Daoy (cell line): ENCODE results near the gene CCDC9B. TPM values are rescaled to one million over a fixed set of nuclear protein-coding genes. Genes with fewer than 3 reads are reported as not detected.

Experiments used
- DNase-seq: peaks from one replicate; pipeline ENCODE4 v3.0.0-alpha.2; 2015; ENCODE audit warnings: low read depth
- total RNA-seq: library from RNA; depleted of rRNA; stranded (reverse); fragments of >200 nt; shearing (Covaris generic); gene quantifications from 2 replicates; pipeline ENCODE4 v1.2.3, GENCODE V29; 2014

Gene CCDC9B
- total RNA-seq, 1 experiment from 2014 or later: 6.1 TPM

DNA sequence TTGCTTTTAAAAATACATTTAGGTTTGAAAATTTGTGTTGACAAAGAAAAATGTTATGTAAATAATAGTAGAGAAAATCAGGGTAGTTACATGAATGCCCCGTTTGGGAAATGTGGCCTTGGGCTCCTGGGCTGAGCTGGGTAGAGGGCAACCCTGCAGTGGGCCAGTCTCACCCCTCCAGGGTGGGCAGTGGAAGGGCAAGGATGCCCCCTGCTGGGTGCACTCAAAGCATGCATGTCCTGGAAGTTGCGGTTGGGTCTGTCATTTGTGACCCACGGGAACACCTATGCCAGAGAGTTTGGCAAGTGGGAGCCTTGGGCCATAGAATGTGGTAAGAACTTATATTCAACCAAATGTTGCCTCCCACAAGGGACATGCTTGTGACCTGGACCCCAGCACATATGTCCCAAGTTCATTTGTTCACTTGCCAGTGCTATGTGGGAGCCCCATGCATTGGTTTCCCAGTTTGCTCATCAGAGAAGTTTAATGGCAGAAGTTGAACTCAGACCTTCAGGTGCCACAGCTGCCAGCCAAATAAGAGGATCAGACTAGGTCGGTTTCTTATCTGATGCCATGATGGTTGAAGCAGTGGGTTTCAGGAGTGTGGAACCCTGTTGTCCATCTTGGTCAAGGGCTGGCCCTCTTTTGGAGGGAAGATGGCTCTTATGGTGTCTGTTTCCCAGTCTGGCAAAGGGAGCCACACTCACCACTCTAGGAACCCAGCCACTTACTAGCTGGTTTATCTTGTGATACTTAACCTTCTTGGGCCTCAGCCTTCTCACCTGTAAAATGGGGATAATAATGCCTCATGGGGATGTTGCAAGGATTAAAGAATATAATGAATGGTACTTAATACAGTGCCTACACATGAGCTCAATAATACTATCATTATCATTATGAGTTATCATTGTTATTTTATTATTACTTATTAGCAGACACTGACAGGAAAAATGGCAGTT, 30.5 kb downstream of the CCDC9B start:
- DNase-seq: peak; percentile 69

DNA sequence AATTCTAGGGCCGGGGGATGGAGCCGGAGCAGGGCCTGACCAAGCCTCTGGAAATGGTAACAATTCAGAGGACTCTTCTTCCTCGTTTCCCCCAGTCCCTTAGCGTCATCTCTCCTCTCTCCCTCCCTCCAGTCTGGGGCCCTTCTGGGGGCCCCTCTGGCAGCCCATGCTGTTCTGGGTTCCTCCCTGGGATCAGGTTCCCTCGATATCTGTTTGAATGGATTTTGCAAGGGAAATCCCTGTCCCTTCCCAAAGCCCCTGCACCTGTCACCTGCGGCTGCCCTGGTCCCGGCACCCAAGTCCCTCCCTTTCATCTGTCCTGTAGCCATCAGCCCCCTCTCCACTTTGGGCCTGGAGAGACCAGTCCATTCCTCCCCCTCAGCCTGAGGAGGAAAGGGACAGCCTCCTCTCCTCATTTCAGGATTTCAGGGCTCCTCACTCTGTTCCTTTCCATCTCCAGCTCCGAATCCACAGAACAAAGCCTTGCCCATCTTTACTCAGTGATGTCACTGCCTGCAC, 31.3 kb downstream of the CCDC9B start:
- no peak for DNase-seq

DNA sequence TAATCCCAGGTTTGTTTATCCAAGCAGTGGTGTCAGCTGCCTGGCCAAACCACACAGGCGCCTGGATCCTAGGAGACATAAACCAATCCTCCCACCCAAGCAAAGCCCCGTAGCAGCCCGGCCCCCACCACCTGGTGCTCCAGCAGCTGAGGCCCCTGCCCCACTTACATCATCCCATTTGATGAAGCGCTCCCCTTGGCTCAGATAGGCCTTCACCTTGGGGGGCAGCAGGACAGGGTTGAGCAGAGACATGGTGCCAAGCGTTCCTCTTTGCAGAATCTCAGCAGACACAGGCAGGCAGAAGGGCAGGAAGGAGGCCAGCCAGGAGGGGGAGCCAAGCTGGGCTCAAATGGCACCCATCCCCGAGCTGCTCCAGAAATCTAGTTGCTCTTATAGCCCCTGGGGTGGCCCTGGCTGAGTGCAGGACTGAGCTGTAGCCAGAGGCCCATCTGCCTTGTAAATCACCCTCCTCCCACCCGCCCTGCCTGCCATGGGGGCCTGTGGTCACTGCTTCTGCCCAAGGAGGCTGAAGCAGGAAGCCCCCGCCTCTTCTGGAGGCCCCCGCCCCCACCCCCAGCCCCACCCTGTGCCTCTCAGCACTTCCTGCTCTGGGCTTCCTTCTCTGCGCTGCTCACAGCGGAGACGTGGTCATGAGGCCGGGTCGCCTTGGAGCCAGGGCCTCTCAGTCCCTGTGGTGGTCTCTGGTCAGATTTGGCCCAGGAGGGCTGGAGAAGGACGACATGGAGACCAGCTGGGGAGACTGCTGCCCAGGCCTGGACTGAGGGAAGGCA, 33.1 kb downstream of the CCDC9B start, which contains the start of gene PLCB2:
TSS of gene PLCB2 (minus strand) at position 515 of the 791 bp plus-strand sequence. CDS start at position 252, 263 bp downstream.
- peak; percentile 48 for DNase-seq

DNA sequence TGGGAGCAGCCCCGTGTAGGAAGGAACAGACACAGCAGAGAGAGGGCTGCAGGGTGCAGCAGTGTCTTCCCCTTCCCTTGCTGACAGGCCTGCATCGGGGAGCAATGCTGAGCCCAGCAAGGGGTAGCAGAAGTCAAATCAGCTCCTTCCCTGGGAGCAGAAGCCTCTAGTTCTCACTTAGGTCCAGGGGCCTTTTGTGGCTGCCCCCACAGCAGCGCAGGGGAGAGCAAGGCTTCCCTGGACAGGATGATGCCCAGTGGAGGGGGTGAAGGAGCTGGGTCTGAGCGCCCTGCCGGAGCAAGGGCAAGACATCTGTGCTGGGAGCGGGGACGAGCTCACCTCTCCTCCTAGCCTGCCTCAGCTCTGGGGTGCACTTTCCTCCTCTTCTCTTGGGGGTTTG, 33.8 kb downstream of the CCDC9B start:
- no peak for DNase-seq

DNA sequence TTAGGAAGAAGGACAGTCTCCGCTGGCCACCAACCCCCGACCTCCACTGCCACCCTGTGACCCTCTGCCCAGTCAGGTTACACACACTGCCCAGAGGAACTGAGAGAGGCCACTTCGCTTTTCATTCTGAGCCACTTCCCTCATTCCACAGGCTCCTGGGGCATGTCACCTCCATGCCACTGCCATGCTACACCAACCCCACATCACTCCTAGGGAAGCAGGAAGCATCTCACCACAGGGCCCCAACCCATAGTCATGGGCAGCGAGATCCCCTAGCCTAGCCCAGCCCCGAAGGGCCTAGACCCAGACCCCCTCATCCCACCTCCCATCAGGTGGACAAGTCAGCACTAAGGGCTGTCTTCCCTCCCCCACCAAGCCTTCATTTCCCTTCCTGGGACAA, 34.4 kb downstream of the CCDC9B start:
- no peak for DNase-seq

DNA sequence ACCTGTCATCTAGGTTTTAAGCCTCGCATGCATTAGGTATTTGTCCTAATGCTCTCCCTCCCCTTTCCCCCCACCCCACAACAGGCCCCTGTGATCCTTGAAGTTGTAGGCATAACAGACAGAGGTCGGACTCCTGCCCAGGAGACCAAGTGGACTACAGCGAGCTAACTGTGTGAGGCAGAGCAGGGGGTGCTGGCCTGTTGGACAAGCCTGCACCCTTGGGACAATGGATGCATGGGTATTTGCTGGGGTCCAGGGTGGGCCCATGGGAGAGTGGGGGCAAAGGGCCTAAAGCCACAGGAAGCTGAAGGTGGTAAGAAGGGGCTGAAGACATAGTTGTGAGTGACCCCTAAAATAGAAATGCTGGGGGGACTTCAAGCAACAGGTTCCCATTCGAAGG, 35.5 kb downstream of the CCDC9B start:
- DNase-seq: no peak

DNA sequence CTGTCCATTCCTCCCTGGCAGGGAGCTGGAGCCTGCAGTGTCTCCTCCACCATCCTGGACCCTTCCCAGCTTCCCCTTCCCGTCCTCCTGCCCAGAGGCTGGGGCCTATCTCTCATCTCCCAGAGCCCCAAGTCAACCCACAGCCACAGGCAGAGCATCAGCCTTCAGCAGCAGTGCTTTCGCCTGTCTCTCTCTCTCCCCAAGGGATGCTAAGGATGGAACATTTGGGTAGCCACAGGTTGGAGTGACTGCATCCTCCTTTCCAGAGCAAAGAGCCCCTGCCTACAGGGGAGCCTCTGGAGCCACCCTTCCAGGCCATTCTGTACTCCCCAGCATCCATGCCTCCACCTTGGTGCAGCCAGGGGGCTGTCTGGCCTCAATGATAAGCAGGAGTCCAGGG, 37.2 kb downstream of the CCDC9B start:
- no peak for DNase-seq

DNA sequence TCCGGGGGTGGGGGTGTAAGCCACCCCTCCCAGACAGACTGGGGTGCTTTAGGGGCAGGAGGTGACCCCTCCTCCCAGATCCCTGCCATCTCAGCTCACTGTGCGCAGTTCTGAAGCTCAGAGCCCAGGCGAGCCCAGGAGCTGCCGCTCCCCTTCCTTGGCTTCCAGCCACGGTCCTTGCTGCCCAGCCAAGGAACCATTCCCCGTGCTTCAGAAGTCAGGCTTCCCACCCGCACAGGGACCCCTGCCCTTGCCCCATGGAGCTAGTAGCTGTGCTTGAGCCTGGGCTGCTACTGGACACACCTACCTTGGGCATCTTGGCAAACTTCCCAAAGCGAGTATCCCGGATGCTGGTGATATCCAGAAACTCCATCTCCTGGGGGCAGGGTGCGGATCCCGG, 37.8 kb downstream of the CCDC9B start:
- DNase-seq: no peak

DNA sequence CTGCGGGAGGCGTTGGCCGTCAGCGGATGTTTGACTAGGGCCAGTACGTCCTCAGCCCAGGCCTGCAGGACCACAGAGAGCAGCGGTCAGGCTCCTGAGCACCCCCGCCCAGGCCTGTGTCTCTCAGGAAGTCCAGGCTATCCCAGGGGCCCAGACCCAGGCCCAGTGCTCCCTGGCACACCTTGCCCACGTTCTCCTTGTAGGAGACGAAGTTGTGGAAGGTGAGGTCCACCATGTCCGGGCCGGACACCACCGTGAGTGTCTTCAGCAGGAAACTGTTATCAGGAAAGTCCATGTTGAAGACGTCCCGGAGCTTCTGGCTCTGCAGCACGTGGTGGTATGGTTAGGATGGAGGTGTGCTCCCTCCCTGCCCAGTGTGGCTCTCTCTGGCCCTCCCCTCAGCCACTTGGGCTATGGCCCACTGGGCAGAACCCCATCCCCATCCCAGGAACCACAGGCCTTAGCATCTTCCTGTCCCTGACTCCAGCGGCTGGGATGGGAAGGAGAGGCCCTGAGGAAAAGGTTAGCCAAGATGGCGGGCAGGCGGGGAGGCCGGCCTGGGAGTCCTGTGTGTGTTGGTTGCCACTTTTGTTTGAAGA, 38.4 kb downstream of the CCDC9B start:
- no peak for DNase-seq

DNA sequence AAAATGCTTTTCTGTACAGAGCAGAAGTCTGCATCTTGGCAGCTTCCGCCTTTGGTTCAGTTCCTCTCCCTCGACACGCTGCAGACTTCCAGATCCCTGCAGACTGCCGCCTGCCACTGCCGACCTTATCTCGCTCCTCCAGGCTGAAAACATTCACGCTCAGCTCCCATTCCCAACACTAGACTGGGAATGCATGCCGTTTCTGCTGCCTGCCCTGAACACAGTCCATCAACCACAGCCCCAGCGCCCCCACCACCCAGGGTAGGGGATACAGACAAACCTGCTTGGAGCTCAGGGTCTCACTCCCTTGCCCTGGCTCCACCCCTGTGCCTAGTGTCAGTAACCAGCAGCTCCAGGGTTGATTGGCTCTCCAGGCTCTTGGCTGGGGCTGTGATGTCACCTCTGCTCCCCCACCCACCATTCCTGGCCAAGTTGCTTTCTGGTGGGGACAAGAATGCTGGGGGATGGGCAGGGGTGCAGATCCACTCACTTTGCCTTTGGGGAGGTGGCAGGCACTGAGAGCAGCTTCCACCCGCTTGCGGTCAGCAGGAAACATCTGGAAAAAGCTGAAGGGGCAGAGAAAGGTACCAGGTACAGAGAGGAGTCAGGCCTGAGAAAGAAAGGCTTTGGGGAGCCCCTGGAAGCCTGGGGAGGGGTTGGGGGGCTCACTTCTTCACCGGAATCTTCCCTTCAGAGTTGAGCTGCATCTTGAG, 39.1 kb downstream of the CCDC9B start:
- DNase-seq: no peak

DNA sequence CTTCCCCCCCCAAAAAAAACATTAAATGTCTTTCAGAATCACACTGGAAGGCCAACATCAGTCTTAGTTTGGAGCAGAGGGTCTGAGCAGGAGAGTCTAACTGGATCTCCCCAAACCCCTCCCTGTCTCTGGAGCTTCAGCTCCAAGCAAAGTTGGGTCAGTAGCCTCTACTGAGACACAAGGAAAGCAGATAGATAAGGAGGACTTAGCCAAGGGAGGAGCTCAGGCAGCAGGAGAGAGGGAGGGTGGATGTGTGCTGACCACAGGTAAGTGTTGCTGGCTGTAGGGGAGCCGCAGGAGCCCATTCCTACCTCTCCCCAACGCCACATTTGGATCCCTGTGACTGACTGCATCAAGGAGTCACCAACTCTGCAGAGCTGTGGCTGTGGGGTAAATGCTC, 40.0 kb downstream of the CCDC9B start:
- DNase-seq: no peak

DNA sequence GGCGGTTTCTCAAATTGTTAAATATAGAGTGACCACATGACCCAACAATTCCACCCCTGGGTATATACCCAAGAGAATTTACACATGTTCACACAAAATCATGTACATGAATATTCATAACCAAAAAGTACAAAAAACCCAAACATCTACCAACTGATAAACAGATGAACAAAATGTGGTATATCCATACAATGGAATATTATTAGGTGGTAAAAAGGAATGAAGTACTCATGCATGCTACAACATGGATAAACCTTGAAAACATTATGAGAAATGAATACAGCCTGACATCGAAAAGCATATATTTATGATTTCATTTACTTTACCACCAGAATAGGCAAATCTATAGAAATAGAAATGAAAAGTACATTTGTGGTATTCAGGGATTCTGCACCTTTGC, 40.4 kb downstream of the CCDC9B start:
- no peak for DNase-seq

DNA sequence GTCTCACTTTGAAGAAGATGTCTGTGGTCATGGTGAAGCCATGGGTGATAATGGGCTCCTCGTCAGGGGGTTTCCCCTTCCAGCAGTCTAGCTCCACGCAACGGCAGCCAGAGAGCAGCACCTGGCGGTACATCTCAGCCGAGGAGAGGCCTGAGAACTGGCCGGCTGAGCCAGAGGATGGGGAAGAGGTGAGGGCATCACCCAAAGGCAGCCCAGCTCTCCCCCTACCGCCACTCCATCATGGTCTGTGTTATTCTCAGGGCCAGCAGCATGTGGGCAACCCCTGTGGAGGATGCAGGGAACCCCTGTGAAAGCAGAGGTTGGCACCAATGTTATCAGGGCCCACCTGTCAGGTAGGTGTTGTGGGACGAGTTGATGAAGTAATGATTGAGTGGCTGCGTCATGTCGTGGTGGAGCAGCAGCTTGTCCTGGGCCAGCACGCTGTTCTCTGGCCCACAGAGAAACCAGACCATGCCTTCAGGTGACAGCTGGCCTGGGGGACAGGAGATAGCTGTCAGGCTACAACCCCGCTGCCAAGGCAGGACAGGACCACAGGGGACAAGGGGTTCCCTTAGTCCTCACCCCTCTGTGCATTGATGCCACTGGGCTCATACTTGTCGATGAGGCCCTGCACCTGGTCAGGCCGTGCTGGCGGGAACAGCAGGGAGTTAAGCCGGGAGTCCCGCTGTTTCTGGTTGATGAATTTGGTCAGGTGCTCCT, 42.4 kb downstream of the CCDC9B start:
- DNase-seq: no peak

DNA sequence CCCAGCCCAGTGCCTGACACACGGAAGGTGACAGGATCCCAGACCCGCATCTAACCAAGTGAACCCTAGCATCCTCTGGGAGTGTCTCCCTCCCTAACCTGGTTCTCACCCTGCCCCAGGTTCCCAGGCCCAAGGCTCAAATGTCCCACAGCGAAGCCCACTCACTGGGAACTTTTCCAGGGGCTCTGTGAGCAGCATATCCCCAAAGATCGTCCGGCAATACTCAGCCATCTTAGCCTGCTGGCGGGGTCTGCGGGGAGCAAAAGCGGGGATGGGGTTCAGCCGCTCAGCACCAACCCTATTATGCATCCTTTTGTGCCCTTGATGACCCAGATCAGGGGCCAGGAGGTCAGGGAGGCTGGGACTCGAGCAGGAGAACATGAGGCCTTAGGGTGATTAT, 43.4 kb downstream of the CCDC9B start:
- DNase-seq: no peak

DNA sequence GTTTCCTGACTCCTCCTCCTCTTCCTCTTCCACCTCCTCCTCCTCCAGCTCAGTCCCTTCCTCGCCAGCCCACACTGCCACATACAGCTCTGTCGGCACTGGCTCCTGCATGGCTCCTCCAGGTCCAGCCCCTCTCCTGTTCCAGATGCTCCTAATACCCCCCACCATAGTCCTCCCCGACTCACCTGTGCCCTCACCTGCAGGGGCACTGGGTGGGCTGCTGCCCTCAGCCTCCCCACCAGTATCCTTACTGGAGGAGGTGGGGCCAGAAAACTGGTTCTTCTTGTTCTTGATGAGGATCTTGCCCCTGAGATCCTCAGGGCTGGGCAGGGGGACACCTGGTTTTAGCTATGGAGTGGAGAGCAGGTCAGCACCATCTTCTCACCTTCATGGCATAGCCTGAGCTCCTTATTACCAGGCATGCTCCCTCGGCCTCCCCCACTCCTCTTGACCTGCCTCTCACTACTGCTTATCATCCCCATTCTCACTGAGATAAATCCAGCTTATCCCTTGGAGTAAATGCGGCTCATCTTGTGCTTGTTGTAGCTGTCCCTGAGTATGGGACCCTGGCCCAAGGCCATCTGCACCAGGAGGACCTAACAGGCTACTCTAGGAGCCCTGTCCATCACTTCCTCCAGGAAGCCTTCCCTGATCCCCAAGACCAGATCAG, 44.0 kb downstream of the CCDC9B start:
- no peak for DNase-seq

DNA sequence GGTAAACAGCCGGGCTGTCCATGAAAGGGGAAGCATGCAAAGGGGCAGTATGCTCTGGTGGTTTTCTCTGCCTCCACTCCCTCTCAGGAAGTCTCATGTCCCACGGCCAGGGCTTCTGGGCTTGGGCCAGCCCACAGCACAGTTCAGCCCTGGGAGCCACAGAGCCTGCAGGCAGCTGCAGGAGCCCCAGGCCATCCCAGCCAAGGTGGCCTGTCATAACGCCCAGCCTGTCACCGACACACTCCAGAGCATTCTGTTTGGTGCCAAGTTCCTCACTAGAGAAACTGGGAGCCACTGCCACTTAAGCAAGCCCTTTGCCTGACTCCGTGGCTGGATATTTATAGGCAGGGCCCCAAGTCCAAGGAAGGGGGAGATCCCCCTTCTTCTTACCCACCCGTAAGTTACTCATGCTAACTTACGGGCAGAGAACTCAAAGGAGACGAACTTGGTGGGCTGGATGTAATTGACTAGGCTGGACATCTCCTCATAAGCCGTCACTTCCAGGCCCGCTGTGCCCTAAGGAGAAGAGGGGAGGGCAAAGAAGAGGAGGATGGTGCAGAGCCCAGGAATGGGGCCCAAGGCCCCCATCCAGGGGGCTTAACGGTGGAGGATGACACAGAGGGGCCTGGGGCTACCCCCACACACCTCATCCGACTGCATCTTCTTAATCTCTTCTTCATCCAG, 44.7 kb downstream of the CCDC9B start:
- no peak for DNase-seq

DNA sequence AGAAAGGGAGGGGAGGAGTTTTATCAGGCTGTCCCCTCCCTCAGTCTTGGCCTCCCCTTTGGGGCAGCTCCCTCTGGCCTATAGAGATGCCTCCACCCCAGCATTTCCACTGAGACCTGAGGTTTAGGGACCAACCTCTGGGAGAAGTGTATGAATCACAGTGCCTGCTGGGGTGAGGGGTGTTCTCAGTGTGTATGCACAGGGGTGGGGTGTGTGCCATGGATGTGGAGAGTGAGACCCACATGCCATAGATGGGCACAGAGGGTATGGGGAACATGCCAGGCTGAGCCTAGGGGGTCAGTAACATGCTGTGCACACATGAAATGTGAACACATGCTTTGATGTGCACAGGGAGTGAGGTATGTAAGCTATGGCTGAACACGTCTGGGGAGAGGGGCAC, 45.4 kb downstream of the CCDC9B start:
- no peak for DNase-seq

DNA sequence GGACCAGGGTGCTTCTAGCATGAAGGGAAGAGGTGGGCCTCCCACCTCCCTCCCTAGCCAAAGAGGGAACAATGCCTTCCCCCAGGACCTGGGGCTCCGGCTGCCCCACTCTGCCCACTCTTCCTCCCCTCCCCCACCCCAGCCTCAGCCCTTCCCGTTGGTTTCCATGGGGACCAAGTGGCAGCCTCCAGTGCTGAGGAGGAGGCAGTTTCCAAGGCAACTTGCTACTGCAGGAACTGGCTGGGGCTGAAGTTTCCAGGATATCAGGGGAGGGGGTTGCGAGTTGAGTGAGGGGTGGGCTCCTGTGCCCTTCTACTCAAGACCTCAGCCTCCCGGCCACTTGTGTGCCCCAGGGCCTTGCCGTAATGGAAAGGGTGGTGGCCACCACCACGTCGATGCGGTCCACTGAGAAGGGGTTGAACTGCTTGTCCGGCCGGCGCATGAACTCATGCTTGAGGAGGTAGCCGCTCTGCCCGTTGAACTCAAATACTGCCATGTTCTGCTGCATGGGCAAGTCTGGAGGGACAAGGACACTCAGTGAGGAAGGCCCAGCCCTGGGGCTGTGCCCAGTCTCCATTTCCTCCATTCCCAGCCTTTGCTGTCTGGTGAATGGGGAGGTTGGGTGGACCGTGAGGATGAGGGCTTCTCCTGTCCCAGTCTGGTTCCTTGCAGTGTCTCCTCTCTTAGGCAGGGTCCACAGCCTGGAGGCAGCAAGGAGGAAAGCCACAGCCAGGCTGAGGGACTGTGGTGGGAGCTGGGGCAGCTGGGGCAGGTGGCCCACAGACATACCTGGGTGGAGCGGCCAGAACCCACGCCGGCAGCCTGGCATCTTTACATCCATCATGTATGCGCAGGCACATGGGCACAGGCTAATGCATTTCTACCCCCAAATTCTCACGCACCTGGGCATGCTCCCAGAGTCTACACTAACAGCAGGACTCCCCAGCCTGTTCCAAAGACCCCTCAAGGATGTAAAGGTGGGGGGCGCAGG, 46.5 kb downstream of the CCDC9B start:
- DNase-seq: no peak
